GM12878 (cell line): ENCODE data around the gene AKAP5. TPM values are rescaled to one million over a fixed set of nuclear protein-coding genes. Genes with fewer than 3 reads are reported as not detected.

Experiments
- ATF7 ChIP-seq: fragments of 450-650 bp; IDR thresholded peaks from 2 replicates; pipeline ENCODE4 v1.6.1; 2016; ENCODE audit warnings: low read depth, mild to moderate bottlenecking
- BACH1 ChIP-seq: fragments of 450-650 bp; IDR thresholded peaks from 2 replicates; pipeline ENCODE4 v1.6.1; 2017; ENCODE audit warnings: mild to moderate bottlenecking, borderline replicate concordance
- CBFB ChIP-seq: IDR thresholded peaks from 2 replicates; pipeline ENCODE4 v1.6.1; 2016; ENCODE audit warnings: antibody characterized with exemption, low read depth
- CBX3 ChIP-seq: fragments of 200-600 bp; sonication (generic); IDR thresholded peaks from 2 replicates; pipeline ENCODE4 v1.6.1; 2016; ENCODE audit warnings: low read depth, borderline replicate concordance
- CBX5 ChIP-seq: sonication (generic); IDR thresholded peaks from 2 replicates; pipeline ENCODE4 v1.6.1; 2016; ENCODE audit warnings: low read depth, moderate library complexity, mild to moderate bottlenecking, inconsistent platforms
- EGR1 ChIP-seq, 2 experiments: IDR thresholded peaks; 1 replicate in 1 of 2; 2 replicates in 1 of 2; pipeline ENCODE4 v1.6.1; 2011 to 2012; ENCODE audit warnings: low read depth in 2 of 2, low read length in 2 of 2, borderline replicate concordance in 1 of 2, mild to moderate bottlenecking in 1 of 2, moderate library complexity in 1 of 2
- ESRRA ChIP-seq: IDR thresholded peaks from 2 replicates; pipeline ENCODE4 v1.6.1; 2012; ENCODE audit warnings: mild to moderate bottlenecking, low read length, improper control_type of control experiment
- ETV6 ChIP-seq, 2 experiments: fragments of 450-650 bp in 1 of 2; IDR thresholded peaks in 1 of 2; conservative IDR thresholded peaks in 1 of 2; 2 replicates each; pipeline ENCODE4 v1.6.1; 2014; ENCODE audit warnings: antibody characterized with exemption in 1 of 2, borderline replicate concordance in 1 of 2, low read depth in 1 of 2, mild to moderate bottlenecking in 1 of 2, moderate library complexity in 1 of 2
- GATAD2B ChIP-seq: fragments of 450-650 bp; conservative IDR thresholded peaks from 2 replicates; pipeline ENCODE4 v1.6.1; 2017; ENCODE audit warnings: low read depth, mild to moderate bottlenecking, moderate library complexity
- JUNB ChIP-seq: IDR thresholded peaks from 2 replicates; pipeline ENCODE4 v1.6.1; 2016; ENCODE audit warnings: antibody characterized with exemption, mild to moderate bottlenecking
- MEF2A ChIP-seq: IDR thresholded peaks from 2 replicates; pipeline ENCODE4 v1.6.1; 2011; ENCODE audit warnings: low read depth, mild to moderate bottlenecking, low read length, moderate library complexity; ENCODE audit not compliant: insufficient read depth
- MXI1 ChIP-seq: fragments of 150-350 bp; IDR thresholded peaks from 2 replicates; pipeline ENCODE4 v1.6.1; 2011; ENCODE audit warnings: low read depth, mild to moderate bottlenecking, inconsistent platforms, low read length, improper control_type of control experiment
- MYB ChIP-seq: fragments of 150-350 bp; IDR thresholded peaks from 2 replicates; pipeline ENCODE4 v1.6.1; 2014; ENCODE audit warnings: mild to moderate bottlenecking, low read depth, low read length, borderline replicate concordance
- NFYB ChIP-seq: IDR thresholded peaks from 2 replicates; pipeline ENCODE4 v1.6.1; 2011; ENCODE audit warnings: low read depth, mild to moderate bottlenecking, low read length, improper control_type of control experiment, moderate library complexity; ENCODE audit not compliant: insufficient read depth
- POLR2AphosphoS2 ChIP-seq: IDR thresholded peaks from 2 replicates; pipeline ENCODE4 v1.6.1; 2011; ENCODE audit warnings: low read depth, mild to moderate bottlenecking, low read length, improper control_type of control experiment, moderate library complexity
- POLR2AphosphoS5 ChIP-seq: IDR thresholded peaks from 2 replicates; pipeline ENCODE4 v1.6.1; 2011; ENCODE audit warnings: mild to moderate bottlenecking, low read length, inconsistent platforms
- RAD21 ChIP-seq: IDR thresholded peaks from 2 replicates; pipeline ENCODE4 v1.6.1; 2011; ENCODE audit warnings: mild to moderate bottlenecking, low read depth, low read length, moderate library complexity; ENCODE audit not compliant: insufficient read depth
- RBBP5 ChIP-seq: fragments of 200-600 bp; sonication (generic); conservative IDR thresholded peaks from 2 replicates; pipeline ENCODE4 v1.6.1; 2016
- SMARCA5 ChIP-seq: fragments of 450-650 bp; IDR thresholded peaks from 2 replicates; pipeline ENCODE4 v1.6.1; 2017; ENCODE audit warnings: mild to moderate bottlenecking
- SPI1 ChIP-seq: IDR thresholded peaks from 2 replicates; pipeline ENCODE4 v1.6.1; 2011; ENCODE audit warnings: low read depth, mild to moderate bottlenecking, low read length, moderate library complexity, borderline replicate concordance; ENCODE audit not compliant: insufficient read depth
- TAF1 ChIP-seq: IDR thresholded peaks from 2 replicates; pipeline ENCODE4 v1.6.1; 2011; ENCODE audit warnings: mild to moderate bottlenecking, low read depth, low read length, borderline replicate concordance
- TARDBP ChIP-seq: IDR thresholded peaks from 2 replicates; pipeline ENCODE4 v1.6.1; 2016; ENCODE audit warnings: borderline replicate concordance
- TBL1XR1 ChIP-seq: IDR thresholded peaks from 2 replicates; pipeline ENCODE4 v1.6.1; 2012; ENCODE audit warnings: low read depth, low read length, improper control_type of control experiment
- polyA plus RNA-seq, 11 experiments: library from polyadenylated mRNA; depleted of rRNA in 4 of 11; unstranded in 6 of 11; stranded (reverse) in 5 of 11; fragments of >200 nt; fragmentation: Nextera tagmentation in 4 of 11; fragmentation: Illumina TruSeq in 1 of 11; extraction: Ambion mirVana in 4 of 11; extraction: Trizol in 1 of 11; gene quantifications; 1 replicate in 1 of 11; 2 replicates in 10 of 11; pipeline versions ENCODE4 v1.2.1 to v1.2.3, GENCODE V29; 2011 to 2016; ENCODE audit warnings: inconsistent platforms in 2 of 11, missing spikeins in 2 of 11, low read depth in 1 of 11
- total RNA-seq, 4 experiments: library from RNA; depleted of rRNA in 3 of 4; stranded (reverse); fragments of >200 nt in 3 of 4; fragmentation: Illumina TruSeq in 1 of 4; extraction: Trizol in 1 of 4; gene quantifications; 2 replicates each; pipeline versions ENCODE4 v1.2.1 to v1.2.3, GENCODE V29; 2013 to 2021
- TF ChIP-seq, protein P1 (sequence below): fragments of 450-650 bp; IDR thresholded peaks from 2 replicates; pipeline ENCODE4 v1.6.1; 2017; ENCODE audit warnings: mild to moderate bottlenecking, moderate library complexity
- TF ChIP-seq, protein P2 (sequence below): IDR thresholded peaks from 2 replicates; pipeline ENCODE4 v1.6.1; 2012; ENCODE audit warnings: low read depth, low read length, improper control_type of control experiment
- TF ChIP-seq, protein P3 (sequence below): IDR thresholded peaks from 2 replicates; pipeline ENCODE4 v1.6.1; 2012; ENCODE audit warnings: low read length, inconsistent platforms
- TF ChIP-seq, protein P4 (sequence below): fragments of 450-650 bp; IDR thresholded peaks from 2 replicates; pipeline ENCODE4 v1.6.1; 2014; ENCODE audit warnings: mild to moderate bottlenecking

Gene AKAP5
- total and polyA plus RNA-seq, 10 of the 15 experiments (the other 5 are each of a cell fraction or from before 2014, with no cell fraction given): 0.45 to 5.1 (median 1.7) TPM

DNA sequence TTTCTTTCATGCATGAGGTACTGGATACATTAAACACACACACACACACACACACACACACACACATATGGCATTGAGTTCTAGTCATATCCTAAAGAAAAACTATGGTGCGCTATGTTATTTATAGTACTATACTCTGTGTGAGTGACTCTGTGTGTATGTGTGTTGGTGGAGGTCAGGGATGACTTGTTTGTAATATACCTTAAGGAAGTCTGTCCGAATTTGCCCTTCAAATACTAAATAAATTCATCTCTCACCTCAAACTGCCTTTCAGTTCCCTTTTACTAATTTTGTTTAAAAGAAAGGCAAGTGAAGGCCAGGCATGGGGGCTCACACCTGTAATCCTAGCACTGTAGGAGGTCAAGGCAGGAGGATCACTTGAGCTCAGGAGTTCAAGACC is 2.1 kb upstream of the AKAP5 start (continued):
- TF ChIP-seq TAF1: no peak
- TF ChIP-seq, protein P1, sequence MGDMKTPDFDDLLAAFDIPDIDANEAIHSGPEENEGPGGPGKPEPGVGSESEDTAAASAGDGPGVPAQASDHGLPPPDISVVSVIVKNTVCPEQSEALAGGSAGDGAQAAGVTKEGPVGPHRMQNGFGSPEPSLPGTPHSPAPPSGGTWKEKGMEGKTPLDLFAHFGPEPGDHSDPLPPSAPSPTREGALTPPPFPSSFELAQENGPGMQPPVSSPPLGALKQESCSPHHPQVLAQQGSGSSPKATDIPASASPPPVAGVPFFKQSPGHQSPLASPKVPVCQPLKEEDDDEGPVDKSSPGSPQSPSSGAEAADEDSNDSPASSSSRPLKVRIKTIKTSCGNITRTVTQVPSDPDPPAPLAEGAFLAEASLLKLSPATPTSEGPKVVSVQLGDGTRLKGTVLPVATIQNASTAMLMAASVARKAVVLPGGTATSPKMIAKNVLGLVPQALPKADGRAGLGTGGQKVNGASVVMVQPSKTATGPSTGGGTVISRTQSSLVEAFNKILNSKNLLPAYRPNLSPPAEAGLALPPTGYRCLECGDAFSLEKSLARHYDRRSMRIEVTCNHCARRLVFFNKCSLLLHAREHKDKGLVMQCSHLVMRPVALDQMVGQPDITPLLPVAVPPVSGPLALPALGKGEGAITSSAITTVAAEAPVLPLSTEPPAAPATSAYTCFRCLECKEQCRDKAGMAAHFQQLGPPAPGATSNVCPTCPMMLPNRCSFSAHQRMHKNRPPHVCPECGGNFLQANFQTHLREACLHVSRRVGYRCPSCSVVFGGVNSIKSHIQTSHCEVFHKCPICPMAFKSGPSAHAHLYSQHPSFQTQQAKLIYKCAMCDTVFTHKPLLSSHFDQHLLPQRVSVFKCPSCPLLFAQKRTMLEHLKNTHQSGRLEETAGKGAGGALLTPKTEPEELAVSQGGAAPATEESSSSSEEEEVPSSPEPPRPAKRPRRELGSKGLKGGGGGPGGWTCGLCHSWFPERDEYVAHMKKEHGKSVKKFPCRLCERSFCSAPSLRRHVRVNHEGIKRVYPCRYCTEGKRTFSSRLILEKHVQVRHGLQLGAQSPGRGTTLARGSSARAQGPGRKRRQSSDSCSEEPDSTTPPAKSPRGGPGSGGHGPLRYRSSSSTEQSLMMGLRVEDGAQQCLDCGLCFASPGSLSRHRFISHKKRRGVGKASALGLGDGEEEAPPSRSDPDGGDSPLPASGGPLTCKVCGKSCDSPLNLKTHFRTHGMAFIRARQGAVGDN: no peak
- TF ChIP-seq TARDBP: no peak
- TF ChIP-seq CBFB: peak; percentile 39; the same call in 1 of the 2 replicates
- TF ChIP-seq RAD21: no peak
- no peak for TF ChIP-seq CBX3
- no peak for TF ChIP-seq POLR2AphosphoS2
- TF ChIP-seq POLR2AphosphoS5: no peak
- TF ChIP-seq JUNB: peak; percentile 41; the same call in 1 of the 2 replicates
- no peak for TF ChIP-seq RBBP5
- TF ChIP-seq, protein P2, sequence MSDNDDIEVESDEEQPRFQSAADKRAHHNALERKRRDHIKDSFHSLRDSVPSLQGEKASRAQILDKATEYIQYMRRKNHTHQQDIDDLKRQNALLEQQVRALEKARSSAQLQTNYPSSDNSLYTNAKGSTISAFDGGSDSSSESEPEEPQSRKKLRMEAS: no peak
- no peak for TF ChIP-seq MYB
- TF ChIP-seq TBL1XR1: no peak
- 0 out of 2 replicates have a peak, but pooled peaks have one; percentile 23 for TF ChIP-seq GATAD2B
- TF ChIP-seq NFYB: no peak
- no peak for TF ChIP-seq ETV6 (conservative IDR thresholded peaks at IDR 0.05 in 1 of 2, IDR thresholded peaks at IDR 0.05 in 1 of 2; ENCODE audit: borderline replicate concordance in 1 of 2, low read depth in 1 of 2)
- no peak for TF ChIP-seq MXI1
- TF ChIP-seq ATF7: no peak
- 0 out of 2 replicates have a peak, but pooled peaks have one; percentile 51 for TF ChIP-seq CBX5
- TF ChIP-seq MEF2A: peak; percentile 90
- no peak for TF ChIP-seq SMARCA5
- TF ChIP-seq, protein P3, sequence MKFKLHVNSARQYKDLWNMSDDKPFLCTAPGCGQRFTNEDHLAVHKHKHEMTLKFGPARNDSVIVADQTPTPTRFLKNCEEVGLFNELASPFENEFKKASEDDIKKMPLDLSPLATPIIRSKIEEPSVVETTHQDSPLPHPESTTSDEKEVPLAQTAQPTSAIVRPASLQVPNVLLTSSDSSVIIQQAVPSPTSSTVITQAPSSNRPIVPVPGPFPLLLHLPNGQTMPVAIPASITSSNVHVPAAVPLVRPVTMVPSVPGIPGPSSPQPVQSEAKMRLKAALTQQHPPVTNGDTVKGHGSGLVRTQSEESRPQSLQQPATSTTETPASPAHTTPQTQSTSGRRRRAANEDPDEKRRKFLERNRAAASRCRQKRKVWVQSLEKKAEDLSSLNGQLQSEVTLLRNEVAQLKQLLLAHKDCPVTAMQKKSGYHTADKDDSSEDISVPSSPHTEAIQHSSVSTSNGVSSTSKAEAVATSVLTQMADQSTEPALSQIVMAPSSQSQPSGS: peak; percentile 67
- no peak for TF ChIP-seq EGR1 (IDR thresholded peaks at IDR 0.05; ENCODE audit: borderline replicate concordance in 1 of 2, low read depth in 2 of 2, low read length in 2 of 2)
- TF ChIP-seq, protein P4, sequence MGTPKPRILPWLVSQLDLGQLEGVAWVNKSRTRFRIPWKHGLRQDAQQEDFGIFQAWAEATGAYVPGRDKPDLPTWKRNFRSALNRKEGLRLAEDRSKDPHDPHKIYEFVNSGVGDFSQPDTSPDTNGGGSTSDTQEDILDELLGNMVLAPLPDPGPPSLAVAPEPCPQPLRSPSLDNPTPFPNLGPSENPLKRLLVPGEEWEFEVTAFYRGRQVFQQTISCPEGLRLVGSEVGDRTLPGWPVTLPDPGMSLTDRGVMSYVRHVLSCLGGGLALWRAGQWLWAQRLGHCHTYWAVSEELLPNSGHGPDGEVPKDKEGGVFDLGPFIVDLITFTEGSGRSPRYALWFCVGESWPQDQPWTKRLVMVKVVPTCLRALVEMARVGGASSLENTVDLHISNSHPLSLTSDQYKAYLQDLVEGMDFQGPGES: no peak
- TF ChIP-seq BACH1: no peak
- peak; percentile 90 for TF ChIP-seq SPI1
- no peak for TF ChIP-seq ESRRA
